B cell (primary cell): Measurements from ENCODE around the gene STAT5A. TPM values are rescaled to one million over a fixed set of nuclear protein-coding genes. Genes with fewer than 3 reads are reported as not detected.

Experiments used
- ATAC-seq: fragments of 200-7000 bp; cut with Tn5 transposase; one replicate; pipeline ENCODE4 v1.10.0; 2021; ENCODE audit warnings: low read depth, mild to moderate bottlenecking, moderate number of reproducible peaks, moderate library complexity
- CTCF ChIA-PET: fragments of 350-600 bp; sonication (Branson Sonifier 250); formaldehyde crosslinking; loops from one replicate; lab custom pipeline; 2021; ENCODE audit warnings: antibody characterized with exemption, inconsistent platforms; lab: Charles Lee
- POLR2A ChIA-PET: fragments of 350-600 bp; sonication (Branson Sonifier 250); formaldehyde crosslinking; loops from one replicate; lab custom pipeline; 2021; ENCODE audit warnings: antibody characterized with exemption; lab: Charles Lee
- DNase-seq: peaks from one replicate; pipeline ENCODE4 v3.0.0; 2013
- H2AFZ ChIP-seq: 2 replicates; pipeline ENCODE4 v1.6.1; 2012; ENCODE audit warnings: mild to moderate bottlenecking, low read depth, low read length; ENCODE audit not compliant: insufficient read depth, poor library complexity, severe bottlenecking
- H3K27ac ChIP-seq, 2 donors: 1 replicate in 1 of 2; 2 replicates in 1 of 2; pipeline ENCODE4 v1.5.1; 2012 to 2013; ENCODE audit warnings: low read length in 2 of 2, mild to moderate bottlenecking in 2 of 2, moderate library complexity in 1 of 2
- H3K27me3 ChIP-seq, 4 experiments: fragments of 200-600 bp in 1 of 4; sonication (generic) in 1 of 4; replicated peaks in 1 of 4; 1 replicate in 2 of 4; 2 replicates in 2 of 4; pipeline versions ENCODE4 v1.6.1 to v1.7.0; 2013 to 2016; ENCODE audit warnings: low read length in 3 of 4, mild to moderate bottlenecking in 2 of 4, mixed read lengths in 1 of 4, moderate library complexity in 1 of 4; ENCODE audit not compliant: insufficient read depth in 4 of 4, control insufficient read depth in 3 of 4; ENCODE audit errors: control extremely low read depth in 1 of 4
- H3K36me3 ChIP-seq, 2 experiments: replicated peaks in 1 of 2; 1 replicate in 1 of 2; 2 replicates in 1 of 2; pipeline versions ENCODE4 v1.6.1 to v1.7.1; 2013; ENCODE audit warnings: low read length in 1 of 2; ENCODE audit not compliant: insufficient read depth in 2 of 2, control insufficient read depth in 1 of 2; ENCODE audit errors: control extremely low read depth in 1 of 2, extremely low read depth in 1 of 2
- H3K4me1 ChIP-seq, 2 donors: fragments of 200-600 bp in 1 of 2; sonication (generic) in 1 of 2; 1 replicate in 1 of 2; 2 replicates in 1 of 2; pipeline versions ENCODE4 v1.5.1 to v1.6.1; 2013 to 2017; ENCODE audit warnings: low read length in 2 of 2; ENCODE audit not compliant: control insufficient read depth in 2 of 2, insufficient read depth in 2 of 2
- H3K4me2 ChIP-seq: replicated peaks from 2 replicates; pipeline ENCODE3; 2012; ENCODE audit warnings: mild to moderate bottlenecking, low read depth, low read length; ENCODE audit not compliant: poor library complexity, severe bottlenecking
- H3K4me3 ChIP-seq, 5 experiments: fragments of 200-600 bp in 1 of 5; sonication (generic) in 1 of 5; 1 replicate in 3 of 5; 2 replicates in 2 of 5; pipeline versions ENCODE4 v1.5.1 to v1.7.0; 2011 to 2016; ENCODE audit warnings: low read length in 4 of 5, mild to moderate bottlenecking in 4 of 5, low read depth in 2 of 5, control low read depth in 1 of 5, moderate library complexity in 1 of 5; ENCODE audit not compliant: insufficient read depth in 1 of 5; ENCODE audit errors: control extremely low read depth in 1 of 5, extremely low read depth in 1 of 5
- H3K79me2 ChIP-seq: fragments of 200-600 bp; sonication (generic); one replicate; pipeline ENCODE4 v1.6.0; 2016; ENCODE audit warnings: low read length; ENCODE audit not compliant: control insufficient read depth, insufficient read depth
- H3K9ac ChIP-seq: fragments of 200-600 bp; sonication (generic); 2 replicates; pipeline ENCODE4 v1.6.1; 2017; ENCODE audit warnings: mild to moderate bottlenecking, low read length, moderate library complexity
- H3K9me3 ChIP-seq, 3 donors: one replicate each; pipeline versions ENCODE4 v1.6.1 to v1.7.1; 2013; ENCODE audit warnings: low read length in 2 of 3; ENCODE audit not compliant: control insufficient read depth in 2 of 3, insufficient read depth in 1 of 3; ENCODE audit errors: control extremely low read depth in 1 of 3
- H4K20me1 ChIP-seq: 2 replicates; pipeline ENCODE4 v1.6.0; 2012; ENCODE audit warnings: mild to moderate bottlenecking, low read length; ENCODE audit not compliant: insufficient read depth, control insufficient read depth, poor library complexity, severe bottlenecking
- H3K27ac Mint-ChIP-seq: one replicate; pipeline ENCODE4 v1.8.0; 2021; ENCODE audit warnings: mixed read lengths
- H3K27me3 Mint-ChIP-seq: one replicate; pipeline ENCODE4 v1.8.0; 2021; ENCODE audit warnings: mixed read lengths
- H3K4me1 Mint-ChIP-seq: one replicate; pipeline ENCODE4 v1.8.0; 2021; ENCODE audit warnings: mixed read lengths
- H3K4me3 Mint-ChIP-seq: one replicate; pipeline ENCODE4 v1.8.0; 2021; ENCODE audit warnings: mixed read lengths
- H3K9me3 Mint-ChIP-seq: one replicate; pipeline ENCODE4 v1.8.0; 2022; ENCODE audit warnings: mixed read lengths; ENCODE audit not compliant: insufficient read depth
- EZH2 ChIP-seq: IDR thresholded peaks from 2 replicates; pipeline ENCODE4 v1.6.1; 2012; ENCODE audit warnings: borderline replicate concordance, low read depth, mild to moderate bottlenecking, moderate library complexity, low read length; ENCODE audit not compliant: insufficient read depth, poor library complexity, severe bottlenecking
- WGBS: methylation state at CpG from one replicate; pipeline ENCODE4 v1.1.5; 2013; ENCODE audit warnings: missing lambda C conversion rate; ENCODE audit not compliant: insufficient coverage; 5-methylcytosine and 5-hydroxymethylcytosine counted together
- intact Hi-C: fragments of 100-400 bp; cut with micrococcal nuclease; formaldehyde crosslinking; loops from one replicate; pipeline ENCODE4 v1.10.0; 2022
- polyA plus RNA-seq: library from polyadenylated mRNA; depleted of rRNA; stranded (reverse); fragments of >200 nt; gene quantifications from 2 replicates; pipeline ENCODE4 v1.2.3, GENCODE V29; 2012
- total RNA-seq, 2 donors: library from RNA; stranded (reverse); fragments of 120-200 nt in 1 of 2; gene quantifications; 1 replicate in 1 of 2; 2 replicates in 1 of 2; pipeline versions ENCODE4 v1.2.3 to v1.2.4, GENCODE V29; 2013 to 2022
- TF ChIP-seq, protein P1 (sequence below): fragments of 200-600 bp; IDR thresholded peaks from one replicate; pipeline ENCODE4 v1.8.0; 2022; ENCODE audit warnings: antibody characterized with exemption, mild to moderate bottlenecking

Gene STAT5A
- total and polyA plus RNA-seq, 2 donors (not counting 1 experiment from before 2014, with no cell fraction given): 48.8 to 110 TPM

GRCh38 chr17:42307362-42307927, 19.1 kb downstream of the STAT5A start:
- H3K36me3 ChIP-seq: peaks cover 0 to 78% of the 10 kb centered on the region in 2 experiments
- H3K4me1 ChIP-seq: peaks cover 10% of the 10 kb centered on the region in 2 donors
- 95% methylated on average over 15 of the region's 19 CpGs for WGBS
- H3K9ac ChIP-seq: no peak overlapping the region
- H3K4me2 ChIP-seq: no peak overlapping the region
- Mint-ChIP-seq H3K4me3 (no peak overlapping the region), H3K9me3 (no peaks in the 10 kb centered on the region), H3K27me3 (no peaks in the 10 kb centered on the region), H3K27ac (no peak overlapping the region), H3K4me1 (peaks cover 12% of the 10 kb centered on the region)
- intact Hi-C loops: no loop called here
- no peak for DNase-seq
- TF ChIP-seq EZH2: no peak
- TF ChIP-seq, protein P1, sequence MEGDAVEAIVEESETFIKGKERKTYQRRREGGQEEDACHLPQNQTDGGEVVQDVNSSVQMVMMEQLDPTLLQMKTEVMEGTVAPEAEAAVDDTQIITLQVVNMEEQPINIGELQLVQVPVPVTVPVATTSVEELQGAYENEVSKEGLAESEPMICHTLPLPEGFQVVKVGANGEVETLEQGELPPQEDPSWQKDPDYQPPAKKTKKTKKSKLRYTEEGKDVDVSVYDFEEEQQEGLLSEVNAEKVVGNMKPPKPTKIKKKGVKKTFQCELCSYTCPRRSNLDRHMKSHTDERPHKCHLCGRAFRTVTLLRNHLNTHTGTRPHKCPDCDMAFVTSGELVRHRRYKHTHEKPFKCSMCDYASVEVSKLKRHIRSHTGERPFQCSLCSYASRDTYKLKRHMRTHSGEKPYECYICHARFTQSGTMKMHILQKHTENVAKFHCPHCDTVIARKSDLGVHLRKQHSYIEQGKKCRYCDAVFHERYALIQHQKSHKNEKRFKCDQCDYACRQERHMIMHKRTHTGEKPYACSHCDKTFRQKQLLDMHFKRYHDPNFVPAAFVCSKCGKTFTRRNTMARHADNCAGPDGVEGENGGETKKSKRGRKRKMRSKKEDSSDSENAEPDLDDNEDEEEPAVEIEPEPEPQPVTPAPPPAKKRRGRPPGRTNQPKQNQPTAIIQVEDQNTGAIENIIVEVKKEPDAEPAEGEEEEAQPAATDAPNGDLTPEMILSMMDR: no peak
- no peaks in the 10 kb centered on the region for H3K79me2 ChIP-seq
- ATAC-seq: no peak
- no peak overlapping the region for H2AFZ ChIP-seq
- H4K20me1 ChIP-seq: peaks cover 12% of the 10 kb centered on the region
- H3K27ac ChIP-seq: no peak overlapping the region
- no peaks in the 10 kb centered on the region for H3K27me3 ChIP-seq
- CTCF ChIA-PET: interaction anchor here (1.0 kb wide), 1 partner anchor 99 kb away, joined by 3 read pairs; no protein-coding TSS in a partner anchor
- H3K9me3 ChIP-seq: no peaks in the 10 kb centered on the region
- H3K4me3 ChIP-seq: no peak overlapping the region
- POLR2A ChIA-PET: no interaction called here

GRCh38 chr17:42308446-42308845, 20.1 kb downstream of the STAT5A start:
- H3K36me3 ChIP-seq: peaks cover 0 to 72% of the 10 kb centered on the region in 2 experiments
- H3K79me2 ChIP-seq: no peaks in the 10 kb centered on the region
- H3K4me1 Mint-ChIP-seq: peaks cover 21% of the 10 kb centered on the region
- DNase-seq: no peak
- no peak overlapping the region for H3K9ac ChIP-seq
- TF ChIP-seq, protein P1: no peak
- TF ChIP-seq EZH2: no peak
- peaks cover 16 to 20% of the 10 kb centered on the region in 2 donors for H3K4me1 ChIP-seq
- no peaks in the 10 kb centered on the region for H3K9me3 ChIP-seq
- intact Hi-C loops: no loop called here
- H4K20me1 ChIP-seq: peaks cover 14% of the 10 kb centered on the region
- ChIA-PET POLR2A (no interaction called here), CTCF (interaction anchor here (1.7 kb wide), 1 partner anchor 18 kb away, joined by 3 read pairs; no protein-coding TSS in a partner anchor)
- no peaks in the 10 kb centered on the region for H3K9me3 Mint-ChIP-seq
- H3K27me3 Mint-ChIP-seq: no peaks in the 10 kb centered on the region
- H3K27ac Mint-ChIP-seq: no peak overlapping the region
- H2AFZ ChIP-seq: no peak overlapping the region
- WGBS: 72% methylated on average over 2 of the region's 7 CpGs
- H3K4me2 ChIP-seq: no peak overlapping the region
- no peak overlapping the region for H3K4me3 ChIP-seq
- no peak overlapping the region for H3K27ac ChIP-seq
- H3K4me3 Mint-ChIP-seq: no peak overlapping the region
- no peaks in the 10 kb centered on the region for H3K27me3 ChIP-seq
- ATAC-seq: no peak
